ENCODE results near the gene AFDN.

The AFDN gene

DNA sequence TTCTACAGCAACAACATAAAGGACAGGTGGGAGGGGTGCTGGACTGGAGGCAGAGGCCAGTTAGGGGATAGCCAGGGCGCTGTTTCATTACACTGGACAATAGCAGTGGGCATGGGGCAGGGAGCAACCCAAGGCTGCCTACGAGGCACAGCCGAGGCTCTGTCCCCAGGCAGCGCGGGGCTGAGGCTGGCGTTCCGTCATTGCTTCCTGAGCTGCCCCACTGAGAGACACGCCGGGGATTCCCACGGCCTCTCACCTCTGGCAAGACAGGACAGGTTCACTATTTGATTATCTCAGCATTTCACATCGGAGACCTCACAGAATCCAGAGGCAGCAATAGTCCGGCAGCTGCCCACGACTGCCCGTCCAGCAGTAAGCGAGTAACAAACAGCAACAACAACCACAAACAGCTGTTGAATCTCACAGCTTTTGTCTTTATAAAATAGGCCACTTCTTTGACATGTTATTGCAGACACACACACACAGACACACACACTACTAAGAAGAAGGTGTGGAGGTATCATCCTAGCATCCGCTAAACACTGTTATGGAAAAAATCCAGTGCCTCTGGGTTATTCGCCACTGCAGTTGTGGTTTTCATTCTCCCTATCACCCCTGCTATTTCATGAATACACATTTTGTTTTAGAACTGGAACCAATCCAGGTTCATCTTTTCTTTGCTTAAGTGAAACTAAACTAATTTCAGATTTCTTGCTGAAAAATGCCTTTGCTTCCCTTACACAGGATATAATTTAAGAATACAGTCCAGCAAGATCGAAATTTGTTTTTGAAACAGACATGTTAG is 190.2 kb downstream of the AFDN start:
- in situ Hi-C loops (cut with HindIII; ENCODE audit: low sequenced_read_pairs): no loop called here

DNA sequence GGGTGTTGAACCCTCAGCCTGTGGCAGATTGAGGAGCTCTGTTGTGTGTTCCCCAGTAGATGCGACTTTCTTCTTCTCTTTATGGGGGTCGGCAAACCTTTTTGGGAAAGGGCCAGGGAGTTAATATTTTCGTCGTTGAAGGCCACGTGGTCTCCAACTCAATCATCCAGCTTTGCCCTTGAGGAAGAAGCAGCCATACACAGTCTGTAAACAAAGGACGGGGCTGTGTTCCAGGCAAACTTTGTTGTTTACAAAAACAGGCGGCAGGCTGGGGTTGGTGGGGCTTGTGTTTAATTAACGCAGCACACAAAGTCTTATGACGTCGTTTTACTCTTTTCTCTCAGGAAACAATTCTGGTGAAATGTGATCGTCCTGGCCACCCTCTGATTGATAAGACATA is 190.9 kb downstream of the AFDN start:
- in situ Hi-C loops (cut with HindIII; ENCODE audit: low sequenced_read_pairs): no loop called here

DNA sequence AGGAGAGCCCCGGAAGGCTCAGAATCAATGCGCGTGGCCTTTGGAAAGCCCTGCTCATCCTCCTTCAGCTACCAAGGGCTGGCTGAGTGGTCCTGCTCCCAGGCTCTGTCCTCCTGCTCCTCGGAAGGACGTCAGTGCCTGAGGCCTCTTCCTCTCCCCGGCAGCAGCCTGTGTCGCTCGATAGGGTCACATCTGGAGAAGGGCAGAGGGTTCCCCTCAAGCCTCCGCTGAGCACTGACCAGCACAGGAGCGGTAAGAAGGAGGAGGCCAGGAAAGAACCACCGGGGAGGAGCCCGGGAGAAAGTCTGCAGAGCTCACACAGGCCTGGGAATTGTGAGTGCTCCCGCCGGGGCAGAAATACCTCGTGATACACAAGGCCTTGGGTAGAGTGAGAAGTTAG is 192.0 kb downstream of the AFDN start:
- in situ Hi-C loops (cut with HindIII; ENCODE audit: low sequenced_read_pairs): no loop called here

DNA sequence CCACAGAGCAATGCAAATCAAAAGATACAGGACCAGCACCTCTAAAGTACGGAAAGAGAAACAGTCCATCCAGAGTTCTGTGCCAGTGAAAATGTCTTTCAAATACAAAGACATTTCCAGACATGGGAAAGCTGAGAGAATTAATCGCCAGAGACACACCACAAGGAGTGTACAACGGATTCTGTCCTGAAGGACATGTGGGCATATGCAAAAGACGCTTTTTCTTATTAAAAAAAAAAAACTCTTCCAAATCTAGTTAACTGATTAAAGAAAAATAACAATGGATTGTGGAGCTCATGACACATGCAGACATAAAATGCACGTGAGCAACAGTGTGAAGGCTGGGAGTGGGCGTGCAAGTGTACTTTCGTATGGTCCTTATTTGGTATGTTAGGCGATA is 193.5 kb downstream of the AFDN start:
- in situ Hi-C loops (cut with HindIII; ENCODE audit: low sequenced_read_pairs): no loop called here

DNA sequence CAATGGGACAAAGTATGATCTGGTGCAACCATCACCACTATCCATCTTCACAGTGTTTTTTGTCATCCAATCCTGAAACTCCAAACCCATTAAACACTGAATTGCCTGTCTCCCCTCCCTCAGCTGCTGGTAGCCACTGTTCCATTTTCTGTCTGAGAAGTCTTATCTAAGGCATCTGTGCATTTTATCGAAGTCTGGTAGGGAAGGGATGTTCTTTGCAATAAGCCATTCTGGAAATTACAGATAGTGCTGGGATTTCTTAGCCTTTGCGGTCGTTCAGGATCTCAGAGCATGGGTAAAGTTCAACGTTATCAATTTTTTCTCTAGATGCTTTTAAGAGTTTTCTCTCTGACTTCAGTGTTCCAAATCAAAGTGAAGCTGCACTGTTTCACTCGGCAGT is 194.9 kb downstream of the AFDN start:
- in situ Hi-C loops (cut with HindIII; ENCODE audit: low sequenced_read_pairs): no loop called here
